ENCODE measurements around the gene BMP8B.

GRCh38 chr1:39832294-39832693 is 43.6 kb upstream of the BMP8B start:
- TF ChIP-seq CTCF (IDR thresholded peaks at IDR 0.05; ENCODE audit: low read depth, low read length, missing input control) (no peak), JUND (IDR thresholded peaks at IDR 0.05) (no peak)
- TF ChIP-seq, protein P1, sequence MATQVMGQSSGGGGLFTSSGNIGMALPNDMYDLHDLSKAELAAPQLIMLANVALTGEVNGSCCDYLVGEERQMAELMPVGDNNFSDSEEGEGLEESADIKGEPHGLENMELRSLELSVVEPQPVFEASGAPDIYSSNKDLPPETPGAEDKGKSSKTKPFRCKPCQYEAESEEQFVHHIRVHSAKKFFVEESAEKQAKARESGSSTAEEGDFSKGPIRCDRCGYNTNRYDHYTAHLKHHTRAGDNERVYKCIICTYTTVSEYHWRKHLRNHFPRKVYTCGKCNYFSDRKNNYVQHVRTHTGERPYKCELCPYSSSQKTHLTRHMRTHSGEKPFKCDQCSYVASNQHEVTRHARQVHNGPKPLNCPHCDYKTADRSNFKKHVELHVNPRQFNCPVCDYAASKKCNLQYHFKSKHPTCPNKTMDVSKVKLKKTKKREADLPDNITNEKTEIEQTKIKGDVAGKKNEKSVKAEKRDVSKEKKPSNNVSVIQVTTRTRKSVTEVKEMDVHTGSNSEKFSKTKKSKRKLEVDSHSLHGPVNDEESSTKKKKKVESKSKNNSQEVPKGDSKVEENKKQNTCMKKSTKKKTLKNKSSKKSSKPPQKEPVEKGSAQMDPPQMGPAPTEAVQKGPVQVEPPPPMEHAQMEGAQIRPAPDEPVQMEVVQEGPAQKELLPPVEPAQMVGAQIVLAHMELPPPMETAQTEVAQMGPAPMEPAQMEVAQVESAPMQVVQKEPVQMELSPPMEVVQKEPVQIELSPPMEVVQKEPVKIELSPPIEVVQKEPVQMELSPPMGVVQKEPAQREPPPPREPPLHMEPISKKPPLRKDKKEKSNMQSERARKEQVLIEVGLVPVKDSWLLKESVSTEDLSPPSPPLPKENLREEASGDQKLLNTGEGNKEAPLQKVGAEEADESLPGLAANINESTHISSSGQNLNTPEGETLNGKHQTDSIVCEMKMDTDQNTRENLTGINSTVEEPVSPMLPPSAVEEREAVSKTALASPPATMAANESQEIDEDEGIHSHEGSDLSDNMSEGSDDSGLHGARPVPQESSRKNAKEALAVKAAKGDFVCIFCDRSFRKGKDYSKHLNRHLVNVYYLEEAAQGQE (IDR thresholded peaks at IDR 0.05): no peak

Measured in liver (tissue), 3 donors.